Activated T-helper 17 cell treated with anti-CD3 and anti-CD28 coated beads, Interleukin-2, amount 50 U/mL, for 72 hours (primary cell): ENCODE measurements around the gene SYTL3. TPM values are rescaled to one million over a fixed set of nuclear protein-coding genes. Genes with fewer than 3 reads are reported as not detected.
A peak's percentile ranks its signal among the peaks of the same experiment; 100 is the strongest.

Experiments used
- ATAC-seq: fragments of 150-1000 bp; cut with Tn5 transposase; replicated peaks from 2 replicates; pipeline ENCODE4 v1.10.0; 2021; ENCODE audit warnings: mild to moderate bottlenecking, moderate library complexity
- H3K27ac Mint-ChIP-seq: one replicate; pipeline ENCODE4 v1.8.0; 2022; ENCODE audit warnings: mixed read lengths
- H3K27me3 Mint-ChIP-seq: one replicate; pipeline ENCODE4 v1.8.0; 2022; ENCODE audit warnings: mixed read lengths
- H3K36me3 Mint-ChIP-seq: one replicate; pipeline ENCODE4 v1.8.0; 2022; ENCODE audit warnings: low read depth, mild to moderate bottlenecking, mixed read lengths
- H3K4me1 Mint-ChIP-seq: one replicate; pipeline ENCODE4 v1.8.0; 2022; ENCODE audit warnings: mixed read lengths
- H3K4me3 Mint-ChIP-seq: one replicate; pipeline ENCODE4 v1.8.0; 2022; ENCODE audit warnings: mild to moderate bottlenecking, mixed read lengths
- H3K9me3 Mint-ChIP-seq: one replicate; pipeline ENCODE4 v1.8.0; 2022; ENCODE audit warnings: mixed read lengths
- total RNA-seq, 2 donors: library from RNA; stranded (reverse); gene quantifications; one replicate each; pipeline ENCODE4 v1.2.3, GENCODE V29; 2022

SYTL3 gene
- total RNA-seq, 2 donors from 2014 or later: 118 to 331 TPM

DNA sequence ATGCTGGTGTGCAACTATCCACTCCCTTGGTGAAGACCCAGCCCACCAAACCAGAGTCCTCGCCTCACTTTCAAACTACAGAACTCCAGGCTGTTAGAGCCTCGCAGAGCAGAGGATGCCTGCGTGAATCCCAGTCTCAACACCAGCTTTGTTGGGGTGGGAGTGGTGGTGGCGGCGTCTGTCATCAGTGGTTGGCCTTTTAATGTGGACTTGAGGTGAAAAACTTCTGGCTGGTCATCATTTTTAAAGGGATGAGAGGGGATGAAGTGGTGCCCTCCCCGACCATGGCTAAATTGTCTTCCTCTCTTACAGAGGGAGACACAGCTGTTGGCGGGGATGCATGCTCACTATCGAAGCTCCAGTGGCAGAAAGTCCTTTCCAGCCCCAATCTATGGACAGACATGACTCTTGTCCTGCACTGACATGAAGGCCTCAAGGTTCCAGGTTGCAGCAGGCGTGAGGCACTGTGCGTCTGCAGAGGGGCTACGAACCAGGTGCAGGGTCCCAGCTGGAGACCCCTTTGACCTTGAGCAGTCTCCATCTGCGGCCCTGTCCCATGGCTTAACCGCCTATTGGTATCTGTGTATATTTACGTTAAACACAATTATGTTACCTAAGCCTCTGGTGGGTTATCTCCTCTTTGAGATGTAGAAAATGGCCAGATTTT lies 114.5 kb downstream of the SYTL3 start:
- no peak overlapping the region for H3K4me3 Mint-ChIP-seq
- peak overlapping the region; percentile 80 for H3K27ac Mint-ChIP-seq
- H3K9me3 Mint-ChIP-seq: no peaks in the 10 kb centered on the region
- no peaks in the 10 kb centered on the region for H3K27me3 Mint-ChIP-seq
- no peak for ATAC-seq
- peaks cover 98% of the 10 kb centered on the region for H3K36me3 Mint-ChIP-seq
- peaks cover 12% of the 10 kb centered on the region for H3K4me1 Mint-ChIP-seq

DNA sequence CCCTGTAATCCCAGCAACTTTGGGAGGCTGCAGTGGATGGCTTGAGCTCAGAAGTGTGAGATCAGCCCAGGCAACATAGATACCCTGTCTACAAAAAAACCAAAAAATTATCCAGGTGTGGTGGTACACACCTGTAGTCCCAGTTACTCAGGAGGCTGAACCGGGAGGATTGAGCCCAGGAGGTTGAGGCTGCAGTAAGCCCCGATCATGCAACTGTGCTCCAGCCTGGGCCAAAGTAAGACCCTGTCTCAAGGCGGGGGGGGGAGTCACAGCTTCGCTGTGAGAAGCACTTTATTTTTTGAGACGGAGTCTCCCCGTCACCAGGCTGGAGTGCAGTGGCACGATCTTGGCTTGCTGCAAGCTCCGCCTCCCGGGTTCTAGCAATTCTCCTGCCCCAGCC lies 115.1 kb downstream of the SYTL3 start:
- H3K4me3 Mint-ChIP-seq: no peak overlapping the region
- no peak for ATAC-seq
- H3K36me3 Mint-ChIP-seq: peaks cover 98% of the 10 kb centered on the region
- H3K9me3 Mint-ChIP-seq: no peaks in the 10 kb centered on the region
- H3K27ac Mint-ChIP-seq: peak overlapping the region; percentile 80
- H3K27me3 Mint-ChIP-seq: no peaks in the 10 kb centered on the region
- H3K4me1 Mint-ChIP-seq: peaks cover 18% of the 10 kb centered on the region

DNA sequence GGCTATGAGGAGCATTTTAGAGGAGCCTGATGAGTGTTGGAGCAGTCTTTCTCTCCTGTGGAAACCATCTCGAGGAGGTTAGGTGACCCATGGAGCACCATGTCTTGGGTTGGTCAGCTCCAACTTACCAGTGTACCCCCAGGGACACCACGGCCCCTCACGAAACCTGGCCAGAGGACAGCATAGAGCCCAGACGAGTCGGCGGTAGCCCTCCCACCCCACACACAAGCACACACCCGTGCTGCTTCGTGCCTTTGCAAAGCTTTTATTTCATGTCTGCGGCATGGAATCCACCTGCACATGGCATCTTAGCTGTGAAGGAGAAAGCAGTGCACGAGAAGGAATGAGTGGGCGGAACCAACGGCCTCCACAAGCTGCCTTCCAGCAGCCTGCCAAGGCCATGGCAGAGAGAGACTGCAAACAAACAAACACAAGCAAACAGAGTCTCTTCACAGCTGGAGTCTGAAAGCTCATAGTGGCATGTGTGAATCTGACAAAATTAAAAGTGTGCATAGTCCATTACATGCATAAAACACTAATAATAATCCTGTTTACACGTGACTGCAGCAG lies 115.7 kb downstream of the SYTL3 start:
- Mint-ChIP-seq H3K4me3 (no peak overlapping the region), H3K36me3 (peaks cover 98% of the 10 kb centered on the region), H3K4me1 (peaks cover 20% of the 10 kb centered on the region), H3K9me3 (no peaks in the 10 kb centered on the region), H3K27me3 (no peaks in the 10 kb centered on the region), H3K27ac (peak overlapping the region; percentile 80)
- peak; percentile 8 for ATAC-seq

DNA sequence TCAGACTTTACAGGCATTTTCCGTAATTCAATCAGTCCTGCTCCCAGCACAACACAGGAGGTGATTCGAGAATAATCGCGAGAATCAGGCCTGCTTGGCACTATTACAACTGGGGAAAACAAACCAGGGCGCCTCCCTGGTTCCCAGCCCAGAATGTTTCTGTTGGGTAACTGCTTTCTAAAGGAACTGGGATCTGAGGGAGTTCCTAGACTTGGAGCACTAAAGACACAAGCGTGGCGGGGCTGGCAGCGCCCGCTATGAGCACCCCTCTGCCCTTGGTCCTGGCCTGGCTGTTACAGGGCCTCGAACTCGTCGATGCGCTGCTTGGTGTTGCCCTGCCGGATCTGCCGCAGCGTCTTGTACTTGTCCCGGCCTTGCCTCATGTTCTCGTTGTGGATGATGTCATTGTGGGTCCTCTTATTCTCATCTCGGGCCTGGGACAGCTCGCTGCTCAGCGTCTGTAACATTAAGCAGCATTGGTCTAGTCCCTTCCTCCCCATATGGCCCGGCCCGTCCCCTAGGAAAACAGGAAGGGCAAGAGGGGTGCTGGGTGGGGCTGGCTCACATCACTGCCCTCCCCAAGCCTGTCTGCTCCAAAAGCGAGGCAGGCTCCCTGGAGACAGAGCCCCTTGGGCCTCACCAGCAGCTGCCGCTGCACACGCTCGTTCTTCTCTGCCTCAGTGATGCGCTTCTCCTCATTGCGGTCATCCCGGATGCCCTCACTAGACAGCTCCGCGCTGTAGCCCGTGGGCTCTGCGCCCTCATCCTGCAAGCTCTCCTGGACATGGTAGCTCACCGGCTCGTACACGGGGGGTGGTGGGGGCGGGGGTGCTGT lies 117.0 kb downstream of the SYTL3 start:
- H3K27me3 Mint-ChIP-seq: no peaks in the 10 kb centered on the region
- peaks cover 98% of the 10 kb centered on the region for H3K36me3 Mint-ChIP-seq
- no peaks in the 10 kb centered on the region for H3K9me3 Mint-ChIP-seq
- peak; percentile 12 for ATAC-seq
- H3K27ac Mint-ChIP-seq: peak overlapping the region; percentile 93
- H3K4me1 Mint-ChIP-seq: peaks cover 26% of the 10 kb centered on the region
- peak overlapping the region; percentile 31 for H3K4me3 Mint-ChIP-seq

DNA sequence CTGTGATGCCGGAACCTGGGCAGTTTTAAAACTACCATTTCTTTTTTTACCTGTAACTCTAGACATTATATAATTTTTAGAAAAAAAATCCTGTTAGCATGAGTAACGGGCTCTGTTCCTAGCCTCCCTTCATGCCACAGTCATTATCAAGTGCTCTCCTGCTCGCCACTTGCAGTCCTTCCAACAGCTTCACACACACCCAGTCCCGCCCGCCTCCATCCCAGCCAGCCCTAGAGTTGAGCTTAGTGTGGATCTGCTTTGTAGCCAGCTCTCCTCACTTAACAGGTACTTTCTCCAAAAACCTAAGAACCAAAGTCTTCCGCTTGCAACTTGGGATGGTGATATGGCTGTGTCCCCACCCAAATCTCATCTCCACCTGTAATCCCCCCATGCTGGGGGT lies 117.9 kb downstream of the SYTL3 start:
- ATAC-seq: no peak
- no peak overlapping the region for H3K4me3 Mint-ChIP-seq
- H3K36me3 Mint-ChIP-seq: peaks cover 98% of the 10 kb centered on the region
- no peaks in the 10 kb centered on the region for H3K27me3 Mint-ChIP-seq
- peaks cover 30% of the 10 kb centered on the region for H3K4me1 Mint-ChIP-seq
- H3K9me3 Mint-ChIP-seq: no peaks in the 10 kb centered on the region
- H3K27ac Mint-ChIP-seq: peak overlapping the region; percentile 93

DNA sequence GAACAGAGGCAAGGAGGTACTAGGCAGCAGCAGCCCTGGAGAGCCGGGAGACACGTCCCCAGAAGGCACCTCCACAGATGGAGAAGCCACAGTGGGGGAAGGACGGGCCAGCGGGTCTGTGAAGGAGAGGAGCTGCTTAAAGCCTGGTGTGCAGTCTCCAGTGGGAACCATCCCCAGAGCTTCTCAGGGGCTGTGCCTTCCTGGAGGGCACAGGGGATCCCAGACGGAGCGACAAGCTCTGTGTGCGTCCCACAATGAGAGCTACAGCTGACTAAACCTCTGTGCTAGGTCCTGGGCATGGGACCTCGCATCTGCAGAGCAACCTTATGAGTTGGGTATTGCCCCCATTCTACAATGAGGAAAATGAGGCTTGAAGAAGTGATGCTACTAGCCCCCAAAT lies 118.6 kb downstream of the SYTL3 start:
- Mint-ChIP-seq H3K4me1 (peaks cover 30% of the 10 kb centered on the region), H3K27ac (peak overlapping the region; percentile 93), H3K4me3 (no peak overlapping the region), H3K27me3 (no peaks in the 10 kb centered on the region), H3K9me3 (no peaks in the 10 kb centered on the region), H3K36me3 (peaks cover 98% of the 10 kb centered on the region)
- ATAC-seq: peak; percentile 5

DNA sequence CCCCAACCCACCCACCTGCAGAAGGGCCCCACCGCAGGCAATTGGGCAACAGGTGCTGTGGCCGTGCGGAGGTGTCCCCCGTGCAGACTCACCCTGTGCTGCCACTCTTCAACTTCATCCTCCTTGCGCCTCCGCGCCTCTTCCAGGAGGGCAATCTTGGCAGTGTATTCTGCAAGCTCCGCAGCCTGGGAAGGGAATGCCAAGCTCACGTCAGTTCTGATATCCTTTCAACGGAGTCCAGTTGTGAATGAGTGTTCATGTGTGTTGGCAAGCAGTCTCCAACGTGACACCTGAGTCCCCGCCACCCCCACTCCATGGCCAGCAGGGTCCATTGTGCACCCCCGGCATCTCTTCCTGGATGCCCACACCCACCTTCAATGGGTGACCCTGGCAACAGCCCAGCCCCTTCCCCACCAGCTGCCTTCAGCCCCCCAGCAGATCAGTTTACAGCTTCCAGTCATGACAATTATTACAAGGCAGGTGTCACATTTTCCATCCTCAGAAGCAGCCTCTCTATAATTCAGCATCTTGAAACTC lies 119.4 kb downstream of the SYTL3 start:
- Mint-ChIP-seq H3K36me3 (peaks cover 98% of the 10 kb centered on the region), H3K27me3 (no peaks in the 10 kb centered on the region), H3K4me3 (peak overlapping the region; percentile 2), H3K4me1 (peaks cover 30% of the 10 kb centered on the region), H3K27ac (peak overlapping the region; percentile 77), H3K9me3 (no peaks in the 10 kb centered on the region)
- ATAC-seq: no peak

DNA sequence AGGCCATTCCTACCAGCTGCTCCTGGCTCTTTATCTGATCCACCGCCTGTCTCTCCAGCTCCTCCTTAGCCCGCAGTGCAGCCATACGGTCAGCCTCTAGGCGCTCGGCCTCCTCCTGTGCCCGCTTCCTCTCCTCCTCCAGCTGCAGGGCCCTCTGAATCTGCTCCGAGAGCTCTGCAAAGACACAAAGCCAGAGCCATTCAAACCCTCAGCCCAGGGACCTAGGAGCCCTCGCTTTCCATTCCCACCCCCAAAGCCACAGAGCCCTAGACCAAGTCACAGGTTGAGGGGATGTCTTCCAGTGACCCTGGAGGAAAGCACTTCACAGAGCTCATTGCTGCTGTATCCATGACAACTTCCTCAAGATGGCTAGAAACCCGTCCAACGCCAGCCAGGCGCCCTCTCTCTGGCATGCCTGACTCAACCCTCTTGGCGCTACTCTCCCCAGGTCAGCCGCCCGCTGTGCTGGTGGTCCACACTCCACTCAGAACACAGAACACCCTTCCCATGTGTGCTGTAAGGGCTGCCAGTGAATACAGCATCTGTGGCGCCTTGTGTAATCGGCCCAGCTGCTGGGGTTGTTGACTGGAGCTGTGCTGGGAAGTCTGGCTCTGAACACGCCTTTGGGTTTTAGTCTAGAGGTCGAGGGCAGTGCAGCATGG lies 120.0 kb downstream of the SYTL3 start:
- peaks cover 98% of the 10 kb centered on the region for H3K36me3 Mint-ChIP-seq
- no peaks in the 10 kb centered on the region for H3K27me3 Mint-ChIP-seq
- peak overlapping the region; percentile 77 for H3K27ac Mint-ChIP-seq
- peaks cover 30% of the 10 kb centered on the region for H3K4me1 Mint-ChIP-seq
- peak overlapping the region; percentile 2 for H3K4me3 Mint-ChIP-seq
- H3K9me3 Mint-ChIP-seq: no peaks in the 10 kb centered on the region
- ATAC-seq: no peak

DNA sequence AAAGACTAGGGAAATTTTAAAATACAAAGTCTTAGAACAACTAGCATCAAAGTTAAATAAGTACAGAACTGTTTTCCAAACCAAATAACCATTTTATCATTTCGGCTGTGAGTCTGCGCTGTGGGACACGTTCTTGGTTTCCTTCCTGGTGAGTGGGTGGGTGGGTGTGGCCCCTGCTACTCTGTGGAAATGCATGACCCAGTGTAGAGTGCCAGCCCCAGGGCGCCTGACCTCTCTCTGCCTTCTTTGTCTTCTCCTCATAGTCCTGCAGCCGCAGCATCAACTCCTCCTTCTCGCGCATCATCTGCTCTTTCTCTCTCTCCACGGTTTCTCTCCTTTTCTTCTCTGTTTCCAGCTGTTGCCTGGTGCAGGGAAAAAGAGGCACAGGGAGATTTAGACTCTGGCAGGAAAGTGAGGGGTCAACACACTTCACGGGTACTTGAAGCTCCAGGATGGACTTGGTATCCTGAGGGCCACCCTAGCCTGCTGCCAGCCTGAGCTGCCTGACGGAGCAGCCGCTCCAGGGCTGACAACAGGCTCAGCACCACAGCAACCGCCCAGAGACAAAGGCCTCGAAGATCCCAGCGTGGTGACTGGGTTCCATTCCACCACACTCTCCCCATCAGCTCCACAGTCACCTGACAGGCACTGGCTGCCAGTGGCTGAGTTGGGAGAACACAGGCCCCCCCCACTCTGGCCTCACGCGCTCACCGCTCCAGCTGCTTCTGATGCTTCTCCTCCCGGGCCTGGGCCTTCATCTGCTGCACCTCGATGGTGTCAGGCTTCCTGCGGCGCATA lies 120.9 kb downstream of the SYTL3 start:
- Mint-ChIP-seq H3K4me1 (peaks cover 30% of the 10 kb centered on the region), H3K9me3 (no peaks in the 10 kb centered on the region), H3K36me3 (peaks cover 98% of the 10 kb centered on the region), H3K27me3 (no peaks in the 10 kb centered on the region), H3K4me3 (no peak overlapping the region), H3K27ac (peak overlapping the region; percentile 77)
- no peak for ATAC-seq

DNA sequence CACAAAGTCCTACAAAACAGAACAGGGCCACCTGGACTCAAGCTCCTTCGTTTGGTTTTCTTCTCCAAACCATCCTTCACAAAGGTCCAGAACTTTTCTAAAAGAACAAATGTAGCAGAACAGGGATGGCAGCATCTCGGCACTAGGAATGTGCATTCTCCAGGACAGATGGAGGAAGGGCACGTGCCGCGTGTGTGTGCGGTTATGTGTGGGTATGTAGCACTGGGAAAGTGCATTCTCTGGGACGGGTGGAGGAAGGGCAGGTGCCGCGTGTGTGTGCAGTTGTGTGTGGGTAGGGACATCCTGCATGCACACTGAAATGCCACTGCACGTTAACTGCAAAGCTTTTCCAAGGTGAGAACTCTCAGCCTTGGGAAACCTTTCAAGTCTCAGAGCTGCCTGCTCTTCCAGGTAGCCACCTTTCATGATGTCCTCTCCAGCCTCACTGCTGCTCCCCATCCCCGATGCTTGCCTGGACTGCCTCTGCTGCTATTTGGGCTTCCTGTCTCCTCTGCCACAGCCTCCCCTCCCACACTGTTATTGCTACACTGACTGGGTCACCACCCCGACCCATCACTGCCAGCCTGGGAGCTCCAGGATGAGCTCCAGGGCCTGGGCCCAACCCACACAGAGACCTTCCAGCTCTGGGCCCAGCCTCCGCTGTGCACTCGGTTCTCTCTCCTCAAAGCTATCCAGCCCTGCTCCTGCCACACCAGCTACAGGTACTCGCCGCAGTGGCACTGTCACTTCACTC lies 121.7 kb downstream of the SYTL3 start:
- Mint-ChIP-seq H3K4me1 (peaks cover 31% of the 10 kb centered on the region), H3K36me3 (peaks cover 100% of the 10 kb centered on the region), H3K9me3 (no peaks in the 10 kb centered on the region), H3K4me3 (peak overlapping the region; percentile 3), H3K27ac (peak overlapping the region; percentile 77), H3K27me3 (no peaks in the 10 kb centered on the region)
- no peak for ATAC-seq

DNA sequence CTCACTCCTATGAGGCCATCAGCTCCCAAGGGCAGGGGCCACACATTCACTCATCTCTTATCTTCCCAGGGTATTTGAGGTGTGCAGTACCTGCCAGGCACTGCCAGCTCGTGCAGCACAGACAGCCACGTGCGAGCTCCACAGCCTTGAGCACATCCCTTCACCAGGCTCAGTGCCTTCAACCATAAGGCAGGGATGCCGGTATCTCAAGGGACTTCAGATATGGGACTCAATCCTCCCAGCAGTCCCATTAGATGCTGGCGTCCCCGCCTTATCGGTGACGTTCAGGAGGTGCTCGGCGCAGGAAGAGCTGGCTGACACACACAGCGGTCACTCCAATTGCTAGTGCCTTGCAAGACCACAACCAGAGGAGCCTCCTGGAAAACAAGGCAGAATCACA lies 122.3 kb downstream of the SYTL3 start:
- Mint-ChIP-seq H3K4me1 (peaks cover 35% of the 10 kb centered on the region), H3K9me3 (no peaks in the 10 kb centered on the region), H3K27me3 (no peaks in the 10 kb centered on the region), H3K4me3 (peak overlapping the region; percentile 3), H3K36me3 (peaks cover 100% of the 10 kb centered on the region), H3K27ac (peak overlapping the region; percentile 77)
- no peak for ATAC-seq

DNA sequence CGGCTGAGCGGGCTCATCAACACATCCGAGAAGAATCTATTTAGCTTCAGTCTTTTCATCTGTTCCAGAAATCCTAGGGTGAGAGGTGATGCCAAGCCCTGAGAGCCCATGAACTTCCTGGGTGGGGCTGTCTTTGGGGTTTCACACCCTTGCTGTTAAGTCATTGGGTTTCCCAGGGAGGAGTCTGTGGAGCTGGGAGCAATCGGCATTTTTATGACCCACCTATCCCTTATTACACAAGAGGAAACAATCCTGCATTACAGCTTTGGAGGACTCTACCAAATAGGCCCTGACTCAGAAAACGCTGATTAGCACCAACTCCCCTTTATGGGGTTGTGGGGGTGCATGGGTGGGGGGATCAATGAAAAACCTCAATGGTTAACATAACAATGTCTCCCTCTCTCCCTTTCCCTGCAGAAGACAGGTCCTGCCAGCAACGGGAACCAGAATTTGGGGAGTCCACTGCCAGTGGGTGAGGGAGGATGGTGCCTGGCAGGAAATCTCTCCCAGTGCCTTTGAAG lies 123.1 kb downstream of the SYTL3 start:
- peaks cover 35% of the 10 kb centered on the region for H3K4me1 Mint-ChIP-seq

More for the DNA sequence above, 123.1 kb downstream of the SYTL3 start:
- Mint-ChIP-seq H3K36me3 (peaks cover 100% of the 10 kb centered on the region), H3K27ac (peak overlapping the region; percentile 77), H3K9me3 (no peaks in the 10 kb centered on the region), H3K27me3 (no peaks in the 10 kb centered on the region), H3K4me3 (no peak overlapping the region)
- no peak for ATAC-seq
